HG03066 (cell line): ENCODE measurements around the gene TRIP10.
"Not testable (repeated sequence)": the region's sequence is repeated elsewhere in the genome, so short reads cannot be mapped to it uniquely, and the experiment has no call there.

Source experiments
- ATAC-seq: cut with Tn5 transposase; IDR thresholded peaks from one replicate; pipeline ENCODE4 v1.9.1; 2021; ENCODE audit warnings: low read depth; ENCODE audit not compliant: unreplicated experiment

TRIP10 gene

GRCh38 chr19:6790194-6791128 is 51.0 kb downstream of the TRIP10 start:
- ATAC-seq = no peak

GRCh38 chr19:6791237-6791636 is 51.8 kb downstream of the TRIP10 start:
- ATAC-seq = no peak

GRCh38 chr19:6793411-6793810 is 53.9 kb downstream of the TRIP10 start:
- ATAC-seq = no peak

GRCh38 chr19:6793973-6794372 is 54.5 kb downstream of the TRIP10 start:
- no peak for ATAC-seq

GRCh38 chr19:6794686-6795431 is 55.4 kb downstream of the TRIP10 start:
- no peak for ATAC-seq

GRCh38 chr19:6796278-6796677 is 56.8 kb downstream of the TRIP10 start:
- ATAC-seq = no peak

- no peak for ATAC-seq
These were observed 58.2 kb downstream of the TRIP10 start for GRCh38 chr19:6797646-6798045.

- not testable (repeated sequence) for ATAC-seq
These were observed 60.8 kb downstream of the TRIP10 start for GRCh38 chr19:6800160-6800790.

GRCh38 chr19:6800991-6801484 is 61.6 kb downstream of the TRIP10 start:
- ATAC-seq = no peak
